ENCODE measurements around the gene ARL17B. TPM values are rescaled to one million over a fixed set of nuclear protein-coding genes. Genes with fewer than 3 reads are reported as not detected.
"Not testable (repeated sequence)": the region's sequence is repeated elsewhere in the genome, so short reads cannot be mapped to it uniquely, and the experiment has no call there.

Gene ARL17B
- total RNA-seq, 8 experiments from 2014 or later: 3.4 to 25.1 (median 7.8) TPM

GRCh38 chr17:46259845-46260661 lies 101.5 kb downstream of the ARL17B start:
- H3K4me3 ChIP-seq: peak overlapping the region in 3 of 5 donors; percentile 10 to 29 (median 27)
- in situ Hi-C loops (cut with MboI; ENCODE audit: low pct_unique_long_range_greater_than_20kb in 2 of 9, low sequenced_read_pairs in 9 of 9, unreplicated experiment in 9 of 9): loop anchor here in 2 of 9 experiments (25.0 kb wide), 1 partner anchor 673 kb away; no protein-coding TSS in a partner anchor
- not testable (repeated sequence) for H3K27ac ChIP-seq; H3K4me1 ChIP-seq (replicated peaks in 1 of 2)
- 12 to 74% methylated on average over 5 to 22 of the region's 62 CpGs; no CpG with 5 or more reads in 8 of the 10 experiments for WGBS, 10 experiments
- ATAC-seq (replicated peaks in 6 of 8): peak; percentile 80 to 94 (median 89)

- in situ Hi-C loops (cut with MboI; ENCODE audit: low pct_unique_long_range_greater_than_20kb in 2 of 9, low sequenced_read_pairs in 9 of 9, unreplicated experiment in 9 of 9): loop anchor here in 2 of 9 experiments (25.0 kb wide), 1 partner anchor 669 kb away; no protein-coding TSS in a partner anchor
- H3K4me3 ChIP-seq; ATAC-seq (replicated peaks in 6 of 8); H3K4me1 ChIP-seq (replicated peaks in 1 of 2); H3K27ac ChIP-seq: not testable (repeated sequence)
- WGBS, 10 experiments: no CpG with 5 or more reads among the region's 1 CpG
These were observed 105.2 kb downstream of the ARL17B start for GRCh38 chr17:46256369-46256768.

DNA sequence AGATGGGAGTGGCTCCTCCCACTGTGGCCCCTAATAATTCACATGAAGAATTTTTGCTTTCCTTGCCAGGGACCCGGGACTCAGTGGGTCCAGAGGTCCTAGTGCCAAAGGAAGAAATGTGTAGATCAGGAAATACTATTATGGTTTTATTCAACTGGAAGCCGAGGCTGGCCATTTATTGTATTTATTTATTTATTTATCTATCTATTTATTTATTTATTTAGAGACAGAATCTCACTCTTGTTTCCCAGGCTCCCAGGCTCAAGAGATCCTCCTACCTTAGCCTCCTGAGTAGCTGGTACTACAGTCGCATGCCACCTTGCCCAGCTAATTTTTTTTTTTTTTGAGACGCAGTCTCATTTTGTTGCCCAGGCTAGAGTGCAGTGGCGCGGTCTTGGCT lies 107.4 kb downstream of the ARL17B start:
- in situ Hi-C loops (cut with MboI; ENCODE audit: low pct_unique_long_range_greater_than_20kb in 2 of 9, low sequenced_read_pairs in 9 of 9, unreplicated experiment in 9 of 9): loop anchor here in 2 of 9 experiments (25.0 kb wide), 1 partner anchor 667 kb away; no protein-coding TSS in a partner anchor
- not testable (repeated sequence) for H3K27ac ChIP-seq; H3K4me3 ChIP-seq; H3K4me1 ChIP-seq (replicated peaks in 1 of 2); ATAC-seq (replicated peaks in 6 of 8)
- no CpG with 5 or more reads among the region's 6 CpGs for WGBS, 10 experiments

DNA sequence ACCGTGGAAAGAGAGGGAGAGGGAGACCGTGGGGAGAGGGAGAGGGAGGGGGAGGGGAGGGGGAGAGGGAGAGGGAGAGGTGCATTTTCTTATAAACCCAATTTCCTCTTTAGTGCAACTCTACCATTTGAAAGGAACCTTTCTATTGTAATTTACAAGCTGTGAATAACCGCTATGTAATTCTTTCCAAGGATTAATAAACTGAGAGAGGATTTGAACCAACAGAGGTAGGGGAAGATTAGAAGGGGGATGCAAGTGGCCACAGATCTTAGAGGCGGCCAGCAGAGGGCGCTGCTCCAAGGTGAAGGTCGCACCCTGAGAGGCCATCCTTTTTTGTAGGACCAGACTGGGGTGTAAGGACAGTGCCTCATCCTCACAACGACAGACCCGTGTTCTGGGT lies 107.8 kb downstream of the ARL17B start:
- peak in 7 of 8 experiments; percentile 39 to 99 (median 65) for ATAC-seq (replicated peaks in 6 of 8)
- not testable (repeated sequence) for H3K4me1 ChIP-seq (replicated peaks in 1 of 2); H3K27ac ChIP-seq; H3K4me3 ChIP-seq
- in situ Hi-C loops (cut with MboI; ENCODE audit: low pct_unique_long_range_greater_than_20kb in 2 of 9, low sequenced_read_pairs in 9 of 9, unreplicated experiment in 9 of 9): loop anchor here in 2 of 9 experiments (25.0 kb wide), 1 partner anchor 666 kb away; no protein-coding TSS in a partner anchor
- no CpG with 5 or more reads among the region's 8 CpGs for WGBS, 10 experiments

DNA sequence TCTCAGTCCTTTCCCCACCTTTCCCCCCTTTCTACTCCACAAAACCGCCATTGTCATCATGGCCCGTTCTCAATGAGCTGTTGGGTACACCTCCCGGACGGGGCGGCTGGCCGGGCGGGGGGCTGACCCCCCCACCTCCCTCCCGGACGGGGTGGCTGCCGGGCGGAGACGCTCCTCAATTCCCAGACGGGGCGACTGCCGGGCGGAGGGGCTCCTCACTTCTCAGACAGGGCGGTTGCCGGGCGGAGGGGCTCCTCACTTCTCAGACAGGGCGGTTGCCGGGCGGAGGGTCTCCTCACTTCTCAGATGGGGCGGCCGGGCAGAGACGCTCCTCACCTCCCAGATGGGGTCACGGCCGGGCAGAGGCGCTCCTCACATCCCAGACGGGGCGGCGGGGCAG lies 108.8 kb downstream of the ARL17B start:
- not testable (repeated sequence) for H3K27ac ChIP-seq; H3K4me3 ChIP-seq; H3K4me1 ChIP-seq (replicated peaks in 1 of 2); ATAC-seq (replicated peaks in 6 of 8)
- WGBS, 10 experiments: no CpG with 5 or more reads among the region's 31 CpGs
- in situ Hi-C loops (cut with MboI; ENCODE audit: low pct_unique_long_range_greater_than_20kb in 2 of 9, low sequenced_read_pairs in 9 of 9, unreplicated experiment in 9 of 9): loop anchor here in 2 of 9 experiments (25.0 kb wide), 1 partner anchor 666 kb away; no protein-coding TSS in a partner anchor

GRCh38 chr17:46249153-46249552 lies 112.4 kb downstream of the ARL17B start:
- H3K27ac ChIP-seq; in situ Hi-C loops (cut with MboI; ENCODE audit: low pct_unique_long_range_greater_than_20kb in 2 of 9, low sequenced_read_pairs in 9 of 9, unreplicated experiment in 9 of 9); H3K4me3 ChIP-seq; H3K4me1 ChIP-seq (replicated peaks in 1 of 2); ATAC-seq (replicated peaks in 6 of 8): not testable (repeated sequence)
- 60 to 100% (median 84%) methylated on average over 1 to 3 of the region's 3 CpGs; no CpG with 5 or more reads in 4 of the 10 experiments for WGBS, 10 experiments

GRCh38 chr17:46244949-46245768 lies 116.4 kb downstream of the ARL17B start:
- peak in 4 of 8 experiments; percentile 13 to 65 (median 40) for ATAC-seq (replicated peaks in 6 of 8)
- H3K4me3 ChIP-seq; H3K4me1 ChIP-seq (replicated peaks in 1 of 2); H3K27ac ChIP-seq; in situ Hi-C loops (cut with MboI; ENCODE audit: low pct_unique_long_range_greater_than_20kb in 2 of 9, low sequenced_read_pairs in 9 of 9, unreplicated experiment in 9 of 9): not testable (repeated sequence)
- WGBS, 10 experiments: no CpG with 5 or more reads among the region's 14 CpGs

DNA sequence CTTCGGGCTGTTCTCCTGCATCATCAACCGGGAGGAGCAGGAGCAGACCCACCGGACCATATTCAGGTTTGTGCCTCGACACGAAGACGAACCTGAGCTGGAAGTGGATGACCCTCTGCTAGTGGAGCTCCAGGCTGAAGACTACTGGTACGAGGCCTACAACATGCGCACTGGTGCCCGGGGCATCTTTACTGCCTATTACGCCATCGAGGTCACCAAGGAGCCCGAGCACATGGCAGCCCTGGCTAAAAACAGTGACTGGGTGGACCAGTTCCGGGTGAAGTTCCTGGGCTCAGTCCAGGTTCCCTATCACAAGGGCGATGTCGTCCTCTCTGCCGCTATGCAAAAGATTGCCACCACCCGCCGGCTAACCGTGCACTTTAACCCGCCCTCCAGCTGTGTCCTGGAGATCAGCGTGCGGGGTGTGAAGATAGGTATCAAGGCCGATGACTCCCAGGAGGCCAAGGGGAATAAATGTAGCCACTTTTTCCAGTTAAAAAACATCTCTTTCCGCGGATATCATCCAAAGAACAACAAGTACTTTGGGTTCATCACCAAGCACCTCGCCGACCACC lies 117.1 kb downstream of the ARL17B start:
- H3K27ac ChIP-seq; H3K4me3 ChIP-seq; ATAC-seq (replicated peaks in 6 of 8); in situ Hi-C loops (cut with MboI; ENCODE audit: low pct_unique_long_range_greater_than_20kb in 2 of 9, low sequenced_read_pairs in 9 of 9, unreplicated experiment in 9 of 9); H3K4me1 ChIP-seq (replicated peaks in 1 of 2): not testable (repeated sequence)
- no CpG with 5 or more reads among the region's 27 CpGs for WGBS, 10 experiments

DNA sequence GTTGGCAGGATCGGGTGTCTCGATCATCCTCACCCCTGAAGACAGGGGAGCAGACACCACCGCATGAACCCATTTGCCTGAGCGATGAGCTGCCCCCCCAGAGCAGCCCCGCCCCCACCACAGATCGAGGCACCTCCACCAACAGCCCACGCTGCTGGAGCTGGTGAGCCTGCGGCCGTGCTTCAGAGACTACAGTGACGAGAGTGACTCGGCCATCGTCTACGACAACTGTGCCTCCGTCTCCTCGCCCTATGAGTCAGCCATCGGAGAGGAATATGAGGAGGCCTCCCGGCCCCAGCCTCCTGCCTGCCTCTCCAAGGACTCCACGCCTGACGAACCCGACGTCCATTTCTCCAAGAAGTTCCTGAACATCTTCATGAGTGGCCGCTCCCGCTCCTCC lies 117.6 kb downstream of the ARL17B start:
- in situ Hi-C loops (cut with MboI; ENCODE audit: low pct_unique_long_range_greater_than_20kb in 2 of 9, low sequenced_read_pairs in 9 of 9, unreplicated experiment in 9 of 9); H3K4me3 ChIP-seq; H3K4me1 ChIP-seq (replicated peaks in 1 of 2); H3K27ac ChIP-seq: not testable (repeated sequence)
- WGBS, 10 experiments: no CpG with 5 or more reads among the region's 23 CpGs
- ATAC-seq (replicated peaks in 6 of 8): peak in 5 of 8 experiments; percentile 9 to 63 (median 23)

- no CpG with 5 or more reads among the region's 38 CpGs for WGBS, 10 experiments
- ATAC-seq (replicated peaks in 6 of 8): peak; percentile 15 to 54 (median 32)
- in situ Hi-C loops (cut with MboI; ENCODE audit: low pct_unique_long_range_greater_than_20kb in 2 of 9, low sequenced_read_pairs in 9 of 9, unreplicated experiment in 9 of 9); H3K27ac ChIP-seq; H3K4me1 ChIP-seq (replicated peaks in 1 of 2); H3K4me3 ChIP-seq: not testable (repeated sequence)
These were observed 118.1 kb downstream of the ARL17B start for GRCh38 chr17:46243505-46243904.

DNA sequence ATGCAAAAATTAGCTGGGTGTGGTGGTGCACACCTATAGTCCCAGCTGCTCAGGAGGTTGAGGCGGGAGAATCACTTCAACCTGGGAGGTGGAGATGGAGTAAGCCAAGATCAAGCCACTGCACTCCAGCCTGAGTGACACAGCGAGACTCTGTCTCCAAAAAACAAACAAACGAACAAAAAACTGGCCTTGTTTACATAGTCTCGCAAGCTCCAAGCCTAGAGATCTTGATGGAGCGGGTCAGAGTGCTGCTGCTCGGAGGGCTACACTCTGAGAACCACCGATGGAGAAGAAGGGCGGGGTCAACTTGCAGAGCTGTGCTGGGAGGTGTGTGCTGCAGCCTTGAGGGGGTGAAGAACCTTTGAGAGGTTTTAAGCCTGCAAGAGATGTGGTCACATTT lies 130.2 kb downstream of the ARL17B start:
- in situ Hi-C loops (cut with MboI; ENCODE audit: low pct_unique_long_range_greater_than_20kb in 2 of 9, low sequenced_read_pairs in 9 of 9, unreplicated experiment in 9 of 9); H3K4me1 ChIP-seq (replicated peaks in 1 of 2); ATAC-seq (replicated peaks in 6 of 8); H3K4me3 ChIP-seq; H3K27ac ChIP-seq: not testable (repeated sequence)
- WGBS, 10 experiments: no CpG with 5 or more reads among the region's 8 CpGs

GRCh38 chr17:46225274-46225794 lies 136.2 kb downstream of the ARL17B start:
- Histone ChIP-seq H3K4me3 (peak overlapping the region; percentile 27 to 100 (median 96)), H3K27ac (peak overlapping the region; percentile 54 to 71)
- 0 to 13% (median 2%) methylated on average over 1 to 8 of the region's 22 CpGs; no CpG with 5 or more reads in 5 of the 10 experiments for WGBS, 10 experiments
- ATAC-seq (replicated peaks in 6 of 8): peak; percentile 99 to 100 (median 100)
- H3K4me1 ChIP-seq (replicated peaks in 1 of 2); in situ Hi-C loops (cut with MboI; ENCODE audit: low pct_unique_long_range_greater_than_20kb in 2 of 9, low sequenced_read_pairs in 9 of 9, unreplicated experiment in 9 of 9): not testable (repeated sequence)

Data from motor neuron (in vitro differentiated cells).